Activated CD4-positive, alpha-beta memory T cell treated with anti-CD3 and anti-CD28 coated beads, Interleukin-2, amount 10 ng/mL, durations not matched to agents 7 days and 5 days (primary cell): ENCODE results near the gene CSMD2. TPM values are rescaled to one million over a fixed set of nuclear protein-coding genes. Genes with fewer than 3 reads are reported as not detected.

Experiments used
- CTCF ChIA-PET: fragments of 350-600 bp; sonication (Branson Sonifier 250); formaldehyde crosslinking; loops from one replicate; lab custom pipeline; 2021; ENCODE audit warnings: antibody characterized with exemption, inconsistent platforms; lab: Charles Lee
- POLR2A ChIA-PET: fragments of 350-600 bp; sonication (Branson Sonifier 250); formaldehyde crosslinking; loops from one replicate; lab custom pipeline; 2021; ENCODE audit warnings: antibody characterized with exemption; lab: Charles Lee
- DNase-seq: peaks from one replicate; pipeline ENCODE4 v3.0.0-alpha.2; 2020
- H3K27ac Mint-ChIP-seq: one replicate; pipeline ENCODE4 v1.8.0; 2021; ENCODE audit warnings: mild to moderate bottlenecking, mixed read lengths
- H3K27me3 Mint-ChIP-seq: one replicate; pipeline ENCODE4 v1.8.0; 2021; ENCODE audit warnings: mixed read lengths
- H3K36me3 Mint-ChIP-seq: one replicate; pipeline ENCODE4 v1.8.0; 2021; ENCODE audit warnings: low read depth, mixed read lengths
- H3K4me1 Mint-ChIP-seq: one replicate; pipeline ENCODE4 v1.8.0; 2021; ENCODE audit warnings: mixed read lengths
- H3K4me3 Mint-ChIP-seq: one replicate; pipeline ENCODE4 v1.8.0; 2021; ENCODE audit warnings: mild to moderate bottlenecking, mixed read lengths
- H3K9me3 Mint-ChIP-seq: one replicate; pipeline ENCODE4 v1.8.0; 2021; ENCODE audit warnings: mixed read lengths
- total RNA-seq, 2 experiments: library from RNA; stranded (reverse); gene quantifications; one replicate each; pipeline ENCODE4 v1.2.3, GENCODE V29; 2021

Gene CSMD2
- total RNA-seq, 2 experiments from 2014 or later = not detected

DNA sequence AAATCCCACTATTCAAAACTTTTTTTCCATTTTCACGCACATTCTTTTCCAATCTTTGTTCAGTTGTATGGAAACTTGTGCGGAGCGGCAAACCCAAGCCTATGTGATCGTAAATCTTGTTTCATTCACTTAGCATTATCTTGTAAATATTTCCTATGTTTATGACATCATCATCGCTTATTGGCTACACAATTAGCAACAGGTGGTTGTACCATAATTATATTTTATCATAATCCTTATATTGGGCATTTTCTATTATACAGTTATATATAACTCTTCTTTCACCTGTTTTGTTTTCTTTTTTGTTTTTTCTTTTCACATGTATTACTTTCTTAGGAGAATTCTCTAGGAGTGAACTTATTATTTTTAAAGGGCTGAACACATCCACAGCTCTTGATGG is 627.1 kb downstream of the CSMD2 start:
- H3K4me1 Mint-ChIP-seq = no peaks in the 10 kb centered on the region
- H3K4me3 Mint-ChIP-seq = no peak overlapping the region
- no peak overlapping the region for H3K27ac Mint-ChIP-seq
- ChIA-PET CTCF (no interaction called here), POLR2A (no interaction called here)
- H3K36me3 Mint-ChIP-seq = no peaks in the 10 kb centered on the region
- no peak for DNase-seq
- H3K27me3 Mint-ChIP-seq = no peaks in the 10 kb centered on the region
- H3K9me3 Mint-ChIP-seq = no peaks in the 10 kb centered on the region

- POLR2A ChIA-PET = no interaction called here
- CTCF ChIA-PET = no interaction called here
- Mint-ChIP-seq H3K4me3 (no peak overlapping the region), H3K4me1 (no peaks in the 10 kb centered on the region), H3K9me3 (no peaks in the 10 kb centered on the region), H3K27ac (no peak overlapping the region), H3K27me3 (peaks cover 7% of the 10 kb centered on the region), H3K36me3 (no peaks in the 10 kb centered on the region)
- DNase-seq = no peak
Observed at GRCh38 chr1:33535334-33535733, 629.7 kb downstream of the CSMD2 start.

DNA sequence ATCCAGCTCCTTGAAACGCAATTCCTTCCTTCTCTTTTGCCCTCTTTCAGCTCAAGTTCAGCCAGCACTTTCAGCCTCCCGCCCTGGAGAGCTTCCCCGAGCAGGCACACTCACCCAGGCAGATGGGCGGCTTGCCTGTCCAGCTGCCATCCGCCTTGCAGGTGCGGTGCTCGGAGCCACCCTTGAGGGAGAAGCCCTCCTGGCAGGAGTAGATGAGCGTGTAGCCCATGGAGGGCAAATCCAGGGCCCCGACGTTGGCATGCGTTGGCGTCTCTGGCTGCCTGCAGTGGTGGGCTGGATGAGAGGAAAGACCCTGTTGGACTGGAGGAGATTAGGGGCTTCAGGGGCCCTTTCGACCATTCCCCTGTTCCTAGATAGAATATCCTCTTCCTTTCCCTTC is 632.1 kb downstream of the CSMD2 start:
- H3K4me3 Mint-ChIP-seq = no peak overlapping the region
- DNase-seq = no peak
- POLR2A ChIA-PET = no interaction called here
- CTCF ChIA-PET = no interaction called here
- H3K27ac Mint-ChIP-seq = no peak overlapping the region
- H3K4me1 Mint-ChIP-seq = no peaks in the 10 kb centered on the region
- no peaks in the 10 kb centered on the region for H3K9me3 Mint-ChIP-seq
- peaks cover 7% of the 10 kb centered on the region for H3K27me3 Mint-ChIP-seq
- H3K36me3 Mint-ChIP-seq = no peaks in the 10 kb centered on the region

DNA sequence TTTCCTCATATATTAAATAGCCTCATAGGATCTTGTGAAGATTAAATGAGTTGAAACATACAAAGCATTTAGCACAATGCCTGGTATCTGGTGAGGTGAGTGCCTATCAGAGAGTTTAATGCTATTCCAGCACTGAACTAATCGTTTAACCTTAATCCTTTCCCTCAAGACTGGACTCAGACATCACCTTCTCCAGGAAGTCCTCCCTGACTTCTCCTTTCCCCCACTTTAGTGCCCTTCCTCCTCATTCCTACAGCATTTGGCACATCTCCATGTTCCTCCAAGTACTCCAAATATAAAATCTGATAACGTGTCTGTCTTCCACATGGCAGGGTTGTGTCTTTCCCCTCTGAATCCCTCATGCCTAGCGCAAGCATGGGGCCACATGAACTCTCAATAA is 632.8 kb downstream of the CSMD2 start:
- Mint-ChIP-seq H3K27ac (no peak overlapping the region), H3K4me1 (no peaks in the 10 kb centered on the region), H3K9me3 (no peaks in the 10 kb centered on the region), H3K4me3 (no peak overlapping the region), H3K27me3 (peaks cover 7% of the 10 kb centered on the region), H3K36me3 (no peaks in the 10 kb centered on the region)
- ChIA-PET POLR2A (no interaction called here), CTCF (no interaction called here)
- no peak for DNase-seq

- H3K4me3 Mint-ChIP-seq = no peak overlapping the region
- CTCF ChIA-PET = no interaction called here
- no peak overlapping the region for H3K27ac Mint-ChIP-seq
- no peaks in the 10 kb centered on the region for H3K4me1 Mint-ChIP-seq
- POLR2A ChIA-PET = no interaction called here
- no peaks in the 10 kb centered on the region for H3K36me3 Mint-ChIP-seq
- peaks cover 10% of the 10 kb centered on the region for H3K27me3 Mint-ChIP-seq
- no peaks in the 10 kb centered on the region for H3K9me3 Mint-ChIP-seq
- DNase-seq = no peak
Observed at GRCh38 chr1:33529957-33530356, 635.1 kb downstream of the CSMD2 start.

DNA sequence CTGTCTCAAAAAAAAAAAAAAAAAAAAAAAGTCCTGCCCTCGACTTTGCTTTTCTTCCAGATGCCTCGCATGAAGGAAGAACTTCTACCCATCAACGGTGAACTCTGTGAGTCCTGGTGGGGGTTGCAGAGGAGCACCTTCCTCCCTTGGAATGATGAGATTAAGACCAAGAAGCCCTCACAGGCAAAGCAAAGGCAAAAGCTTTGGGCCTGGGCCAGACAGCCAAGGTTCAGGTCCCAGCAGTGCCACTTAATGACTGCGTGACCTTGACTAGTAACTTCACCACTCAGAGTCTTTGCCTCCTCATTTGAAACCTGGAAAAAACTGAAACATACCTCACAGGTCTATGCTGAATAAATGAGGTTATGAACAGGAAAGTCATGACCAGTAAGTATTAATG is 637.1 kb downstream of the CSMD2 start:
- no peak for DNase-seq
- H3K27ac Mint-ChIP-seq = no peak overlapping the region
- ChIA-PET CTCF (no interaction called here), POLR2A (no interaction called here)
- H3K27me3 Mint-ChIP-seq = peaks cover 15% of the 10 kb centered on the region
- H3K36me3 Mint-ChIP-seq = no peaks in the 10 kb centered on the region
- H3K4me3 Mint-ChIP-seq = no peak overlapping the region
- H3K4me1 Mint-ChIP-seq = no peaks in the 10 kb centered on the region
- H3K9me3 Mint-ChIP-seq = no peaks in the 10 kb centered on the region

- no peak overlapping the region for H3K27ac Mint-ChIP-seq
- no peaks in the 10 kb centered on the region for H3K4me1 Mint-ChIP-seq
- H3K4me3 Mint-ChIP-seq = no peak overlapping the region
- ChIA-PET POLR2A (no interaction called here), CTCF (no interaction called here)
- H3K36me3 Mint-ChIP-seq = no peaks in the 10 kb centered on the region
- no peak for DNase-seq
- no peaks in the 10 kb centered on the region for H3K9me3 Mint-ChIP-seq
- H3K27me3 Mint-ChIP-seq = peaks cover 8% of the 10 kb centered on the region
Observed at GRCh38 chr1:33524586-33524985, 640.4 kb downstream of the CSMD2 start.

DNA sequence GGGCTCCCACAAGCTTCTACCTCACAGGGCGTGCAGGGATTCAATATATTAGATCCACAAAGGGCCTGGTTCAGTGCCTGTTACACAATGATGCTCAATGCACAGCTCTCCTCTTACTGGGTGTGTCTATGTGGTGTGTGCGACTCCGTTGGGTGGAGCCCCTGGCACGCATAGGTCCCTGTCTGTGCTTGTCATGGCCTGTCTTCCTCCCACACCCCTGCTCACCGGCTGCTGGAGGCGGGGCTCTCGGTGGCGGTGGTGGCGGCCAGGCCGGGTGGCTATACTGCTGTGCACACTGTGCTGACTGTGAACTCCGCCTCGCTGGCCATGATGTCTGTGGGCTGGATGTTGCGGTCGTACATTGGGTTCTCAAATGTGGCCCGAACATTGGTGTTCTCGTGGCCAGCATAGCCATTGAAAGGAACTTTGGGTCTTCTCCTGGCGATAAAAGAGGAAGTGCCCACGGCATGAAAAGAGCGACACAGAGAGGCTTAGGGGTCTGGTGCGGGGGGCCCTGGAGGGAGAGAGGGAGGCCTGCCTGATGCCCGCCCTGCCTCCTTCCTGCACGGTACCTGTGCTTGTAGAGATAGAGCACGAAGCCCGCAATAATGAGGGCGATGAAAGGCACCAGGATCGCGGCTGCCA is 645.7 kb downstream of the CSMD2 start:
- Mint-ChIP-seq H3K27me3 (peaks cover 2% of the 10 kb centered on the region), H3K4me3 (no peak overlapping the region), H3K9me3 (no peaks in the 10 kb centered on the region), H3K4me1 (no peaks in the 10 kb centered on the region), H3K36me3 (no peaks in the 10 kb centered on the region), H3K27ac (no peak overlapping the region)
- POLR2A ChIA-PET = no interaction called here
- DNase-seq = no peak
- CTCF ChIA-PET = no interaction called here

DNA sequence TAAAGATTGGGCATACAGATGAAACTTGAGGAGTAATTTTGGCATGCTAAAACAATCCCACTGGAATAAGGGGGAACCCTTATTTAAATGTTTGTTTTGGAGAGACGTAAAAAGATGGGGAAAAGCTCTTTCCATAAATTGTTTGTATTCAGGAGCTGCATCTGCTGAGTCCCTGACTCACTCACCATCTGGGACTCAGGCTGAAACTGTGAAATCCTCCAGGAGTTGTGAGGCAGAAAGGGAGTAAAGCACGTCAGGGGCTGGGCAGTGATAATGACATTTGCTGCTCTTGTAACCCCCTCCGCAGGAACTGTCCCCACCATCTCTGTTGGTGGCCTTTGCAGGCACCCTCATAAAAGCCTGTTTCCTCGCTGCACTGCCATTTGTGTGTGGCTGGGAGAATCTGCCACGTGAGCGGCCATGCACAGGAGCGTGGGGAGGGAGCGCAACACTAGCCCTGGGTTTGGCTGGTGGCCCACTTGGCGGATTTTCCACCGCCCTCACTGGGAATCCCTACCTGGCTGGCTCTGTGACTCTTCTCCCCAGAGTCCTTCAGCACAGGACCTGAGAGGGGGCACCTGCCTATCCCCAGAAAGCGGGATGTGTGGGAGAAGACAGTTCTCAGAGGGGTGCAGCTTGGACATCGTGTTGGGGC is 647.3 kb downstream of the CSMD2 start:
- CTCF ChIA-PET = no interaction called here
- POLR2A ChIA-PET = no interaction called here
- DNase-seq = no peak
- peaks cover 3% of the 10 kb centered on the region for H3K27me3 Mint-ChIP-seq
- H3K9me3 Mint-ChIP-seq = no peaks in the 10 kb centered on the region
- no peaks in the 10 kb centered on the region for H3K36me3 Mint-ChIP-seq
- no peak overlapping the region for H3K4me3 Mint-ChIP-seq
- H3K4me1 Mint-ChIP-seq = no peaks in the 10 kb centered on the region
- H3K27ac Mint-ChIP-seq = no peak overlapping the region

DNA sequence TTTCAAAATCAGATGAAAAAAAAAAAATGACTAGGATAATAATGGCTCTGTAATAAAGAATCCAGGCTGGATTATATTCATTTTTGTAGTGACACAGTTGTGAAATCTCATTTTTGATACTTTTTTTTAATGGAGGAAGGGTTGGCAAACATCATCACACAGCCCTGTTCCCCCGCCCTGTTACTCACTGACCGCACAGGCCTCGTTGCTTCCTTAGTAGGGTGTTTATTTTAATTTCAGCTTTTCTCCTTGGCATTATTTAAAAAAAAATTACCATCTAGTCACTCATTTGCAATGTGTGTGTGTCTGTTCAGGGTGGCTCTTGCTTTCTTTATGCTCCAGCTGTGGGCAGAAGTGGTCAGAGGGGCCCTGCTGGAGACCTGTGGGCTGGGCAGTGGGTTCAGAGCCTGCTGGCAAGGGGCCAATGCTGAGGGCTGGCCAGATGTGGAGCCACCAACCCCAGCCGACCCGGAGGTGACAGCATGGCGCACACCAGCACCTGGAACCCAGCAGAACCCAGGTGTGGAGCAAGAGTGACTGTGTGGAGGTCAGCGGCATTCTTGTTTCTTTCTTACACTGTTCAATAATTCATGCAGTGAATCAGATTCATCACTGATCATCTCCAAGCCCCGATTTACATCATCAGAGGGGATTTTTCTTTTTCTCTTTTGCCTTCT is 648.0 kb downstream of the CSMD2 start:
- H3K27ac Mint-ChIP-seq = no peak overlapping the region
- H3K36me3 Mint-ChIP-seq = no peaks in the 10 kb centered on the region
- DNase-seq = no peak
- POLR2A ChIA-PET = no interaction called here
- CTCF ChIA-PET = no interaction called here
- H3K4me1 Mint-ChIP-seq = no peaks in the 10 kb centered on the region
- H3K9me3 Mint-ChIP-seq = no peaks in the 10 kb centered on the region
- no peak overlapping the region for H3K4me3 Mint-ChIP-seq
- H3K27me3 Mint-ChIP-seq = peaks cover 3% of the 10 kb centered on the region

- H3K36me3 Mint-ChIP-seq = no peaks in the 10 kb centered on the region
- no peak overlapping the region for H3K4me3 Mint-ChIP-seq
- peaks cover 3% of the 10 kb centered on the region for H3K27me3 Mint-ChIP-seq
- DNase-seq = no peak
- H3K4me1 Mint-ChIP-seq = no peaks in the 10 kb centered on the region
- no peaks in the 10 kb centered on the region for H3K9me3 Mint-ChIP-seq
- ChIA-PET POLR2A (no interaction called here), CTCF (no interaction called here)
- H3K27ac Mint-ChIP-seq = no peak overlapping the region
Observed at GRCh38 chr1:33516428-33516827, 648.6 kb downstream of the CSMD2 start.

DNA sequence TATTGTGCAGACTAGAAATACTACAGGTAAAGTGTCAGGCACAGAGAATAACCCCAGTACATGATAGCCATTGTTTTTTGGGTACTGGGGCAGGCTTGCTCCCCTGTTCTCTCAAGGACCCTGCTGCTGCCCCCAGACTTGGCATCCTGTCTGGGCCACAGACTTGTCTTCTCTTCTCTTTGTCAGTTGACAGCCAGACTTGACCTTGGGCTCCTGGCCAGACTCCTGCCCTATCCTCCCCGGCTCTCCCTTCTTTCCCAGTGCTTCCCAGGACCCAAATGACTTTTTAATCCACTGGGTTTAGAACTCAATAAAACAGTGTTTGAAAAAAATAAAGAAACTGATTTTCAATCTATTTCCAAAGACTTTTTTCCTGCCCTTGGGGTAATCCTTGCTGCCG is 649.4 kb downstream of the CSMD2 start:
- CTCF ChIA-PET = no interaction called here
- Mint-ChIP-seq H3K4me1 (no peaks in the 10 kb centered on the region), H3K36me3 (no peaks in the 10 kb centered on the region), H3K9me3 (no peaks in the 10 kb centered on the region), H3K27me3 (peaks cover 3% of the 10 kb centered on the region), H3K4me3 (no peak overlapping the region), H3K27ac (no peak overlapping the region)
- DNase-seq = no peak
- POLR2A ChIA-PET = no interaction called here

DNA sequence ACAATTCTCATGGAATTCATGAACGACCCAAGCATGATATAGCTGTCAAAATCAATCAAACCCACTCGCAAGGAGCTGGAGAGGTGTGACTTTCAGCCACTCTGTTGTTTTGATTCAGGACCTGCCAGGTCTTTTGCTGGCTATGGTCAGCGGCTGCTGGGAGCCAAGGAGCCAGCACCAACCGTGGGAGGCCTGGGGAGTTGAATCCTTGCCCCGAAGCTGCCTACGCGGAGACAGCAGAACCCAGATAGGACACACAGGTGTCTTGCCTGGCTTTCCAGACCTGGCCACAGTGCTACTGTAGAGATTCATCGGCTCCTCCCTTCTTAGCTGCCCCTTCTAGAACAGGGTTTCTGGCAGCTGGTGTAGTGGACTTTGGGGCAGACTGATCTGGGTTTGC is 649.9 kb downstream of the CSMD2 start:
- CTCF ChIA-PET = no interaction called here
- DNase-seq = no peak
- Mint-ChIP-seq H3K4me1 (no peaks in the 10 kb centered on the region), H3K27me3 (peaks cover 3% of the 10 kb centered on the region), H3K9me3 (no peaks in the 10 kb centered on the region), H3K27ac (no peak overlapping the region), H3K36me3 (no peaks in the 10 kb centered on the region), H3K4me3 (no peak overlapping the region)
- POLR2A ChIA-PET = no interaction called here
